GM18870 (cell line): Measurements from ENCODE around the gene SNTB2.
"Not testable (repeated sequence)": the region's sequence is repeated elsewhere in the genome, so short reads cannot be mapped to it uniquely, and the experiment has no call there.

Experiments used
- ATAC-seq: cut with Tn5 transposase; IDR thresholded peaks from one replicate; pipeline ENCODE4 v1.9.1; 2021; ENCODE audit warnings: moderate library complexity; ENCODE audit not compliant: unreplicated experiment

SNTB2 gene

DNA sequence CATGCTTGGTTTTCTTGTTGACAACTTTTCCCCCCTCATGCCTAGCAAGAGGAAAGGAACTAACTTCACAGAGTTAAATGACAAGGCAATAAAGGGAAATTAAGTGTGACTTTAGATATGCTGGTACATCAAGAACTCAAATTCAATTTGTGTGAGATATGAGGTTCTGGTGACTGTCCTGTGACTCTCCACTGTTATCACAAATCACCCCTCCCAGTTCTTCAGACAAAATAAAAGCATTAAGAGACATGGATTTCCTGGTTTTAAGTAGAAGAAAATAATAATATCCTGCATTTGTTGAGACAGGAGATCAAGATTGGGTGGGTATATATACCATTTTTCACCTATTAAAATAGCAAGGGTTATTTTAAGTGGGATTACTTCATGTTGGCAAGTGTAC, 46.2 kb downstream of the SNTB2 start:
- no peak for ATAC-seq

DNA sequence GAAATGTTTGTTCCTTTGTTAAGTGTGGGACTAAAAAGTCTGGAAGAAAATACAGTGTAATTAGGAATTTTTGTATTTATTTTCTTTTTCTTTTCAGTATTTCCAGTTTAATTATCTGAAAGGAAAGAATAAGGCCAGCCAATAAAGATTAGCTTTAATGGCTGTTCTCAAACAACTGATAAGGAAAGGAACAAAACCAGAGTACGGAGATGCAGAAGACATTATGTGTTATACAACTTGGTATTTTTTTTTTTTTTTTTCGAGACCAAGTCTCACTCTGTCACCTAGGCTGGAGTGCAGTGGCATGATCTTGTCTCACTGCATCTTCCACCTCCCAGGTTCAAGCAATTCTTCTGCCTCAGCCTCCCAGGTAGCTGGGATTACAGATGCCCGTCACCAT, 47.5 kb downstream of the SNTB2 start:
- no peak for ATAC-seq

DNA sequence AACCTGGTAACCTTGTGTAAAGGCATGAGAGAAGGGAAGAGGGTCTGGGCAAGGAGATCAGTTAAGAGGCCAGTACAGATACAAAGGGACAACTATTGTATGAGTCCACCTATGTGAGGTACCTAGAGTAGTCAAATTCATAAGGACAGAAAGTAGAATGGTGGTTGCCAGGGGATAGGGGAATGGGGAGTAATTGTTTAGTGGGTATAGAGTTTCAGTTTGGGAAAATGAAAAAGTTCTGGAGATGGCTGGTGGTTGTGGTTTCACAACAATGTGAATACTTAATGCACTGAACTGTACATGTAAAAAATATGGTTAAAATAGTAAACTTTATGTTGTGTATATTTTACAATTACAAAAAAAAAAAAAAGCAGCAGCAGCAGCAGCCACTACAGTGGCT, 49.4 kb downstream of the SNTB2 start:
- ATAC-seq, result no peak

DNA sequence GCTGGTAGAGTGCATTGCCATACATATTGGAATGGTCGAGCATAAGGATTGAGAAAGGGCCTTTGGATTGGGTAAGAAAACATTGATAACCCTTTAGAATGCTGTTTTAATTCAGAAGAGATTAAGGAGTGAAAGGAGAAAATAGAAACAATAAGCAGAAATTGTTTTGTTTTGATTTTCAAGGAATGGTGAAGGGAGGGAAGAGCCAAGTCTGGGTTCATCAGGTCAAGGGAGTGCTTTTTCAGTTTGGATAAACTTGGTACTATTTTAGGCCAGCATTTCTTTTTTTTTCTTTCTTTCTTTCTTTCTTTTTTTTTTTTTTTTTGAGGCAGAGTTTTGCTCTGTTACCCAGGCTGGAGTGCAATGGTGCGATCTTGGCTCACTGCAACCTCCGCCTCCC, 50.3 kb downstream of the SNTB2 start:
- ATAC-seq, result no peak

DNA sequence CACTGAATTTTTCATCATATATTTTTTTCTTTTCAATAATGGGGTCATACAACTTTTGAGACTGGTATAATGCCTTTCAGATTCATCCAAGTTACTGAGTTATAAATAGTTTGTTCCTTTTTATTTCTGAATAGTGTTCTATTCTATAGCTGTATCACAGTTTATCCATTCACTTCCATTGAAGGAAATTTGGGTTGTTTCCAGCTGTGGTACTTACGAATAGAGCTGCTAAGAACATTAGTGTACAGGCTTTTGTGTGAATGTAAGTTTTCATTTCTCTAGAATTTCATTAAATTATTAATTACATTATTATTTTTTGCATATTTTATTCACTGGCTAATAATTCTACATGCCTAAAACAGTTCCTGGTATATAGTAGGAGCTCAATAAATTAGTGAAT, 52.9 kb downstream of the SNTB2 start:
- no peak for ATAC-seq

DNA sequence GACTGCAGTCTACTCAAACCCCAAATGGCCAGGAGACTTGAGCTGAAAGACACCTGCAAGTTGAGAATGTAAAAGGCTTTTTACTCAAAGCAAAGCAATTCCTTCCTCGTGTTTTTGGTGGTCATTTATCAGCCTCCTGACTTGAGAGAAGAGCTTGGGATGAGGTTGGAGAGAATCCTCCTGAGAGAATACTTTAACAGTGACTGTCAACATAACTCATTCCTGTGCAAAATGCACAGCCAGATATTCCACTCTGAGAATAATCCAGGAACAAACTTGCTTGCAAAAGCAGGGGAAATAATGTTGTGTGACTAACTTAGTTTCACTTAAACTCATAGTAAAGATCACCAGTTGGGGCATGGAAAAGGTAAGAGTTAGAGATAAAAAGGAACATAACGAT, 53.4 kb downstream of the SNTB2 start:
- no peak for ATAC-seq

DNA sequence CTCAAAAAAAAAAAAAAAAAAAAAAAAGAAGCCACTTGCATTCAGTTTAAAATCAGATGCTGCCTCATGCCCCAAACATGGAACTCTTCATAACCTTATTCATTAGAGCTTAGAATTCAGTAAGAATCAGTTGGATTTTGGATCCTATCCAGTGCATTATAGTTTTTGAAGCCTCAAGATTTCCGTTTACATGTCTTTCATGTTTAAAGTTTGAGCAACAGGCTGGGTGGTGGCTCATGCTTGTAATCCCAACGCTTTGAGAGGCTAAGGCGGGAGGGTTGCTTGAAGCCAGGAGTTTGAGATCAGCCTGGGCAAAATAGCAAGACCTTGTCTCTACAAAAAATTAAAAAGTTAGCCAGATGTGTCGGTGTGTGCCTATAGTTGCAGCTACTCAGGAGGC, 55.0 kb downstream of the SNTB2 start:
- no peak for ATAC-seq

DNA sequence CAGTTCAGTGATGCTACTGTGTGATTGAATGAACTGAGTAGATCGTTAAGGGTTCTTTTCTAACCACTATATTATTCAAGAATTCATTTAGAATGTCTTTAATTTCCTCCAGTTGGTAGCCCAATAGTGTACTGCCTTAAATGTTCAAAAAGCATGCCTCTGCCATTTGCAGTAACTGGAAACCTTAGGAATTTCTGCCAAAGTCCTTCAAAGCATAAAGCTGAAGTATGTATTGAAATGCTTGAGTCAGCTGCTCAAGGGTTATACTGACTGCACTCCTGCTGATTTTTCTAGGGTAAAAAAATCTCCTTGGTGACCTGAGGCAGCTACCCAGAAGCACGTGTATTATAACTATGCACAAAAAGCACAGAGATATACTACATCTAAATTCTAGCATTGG, 56.5 kb downstream of the SNTB2 start:
- ATAC-seq, result no peak

DNA sequence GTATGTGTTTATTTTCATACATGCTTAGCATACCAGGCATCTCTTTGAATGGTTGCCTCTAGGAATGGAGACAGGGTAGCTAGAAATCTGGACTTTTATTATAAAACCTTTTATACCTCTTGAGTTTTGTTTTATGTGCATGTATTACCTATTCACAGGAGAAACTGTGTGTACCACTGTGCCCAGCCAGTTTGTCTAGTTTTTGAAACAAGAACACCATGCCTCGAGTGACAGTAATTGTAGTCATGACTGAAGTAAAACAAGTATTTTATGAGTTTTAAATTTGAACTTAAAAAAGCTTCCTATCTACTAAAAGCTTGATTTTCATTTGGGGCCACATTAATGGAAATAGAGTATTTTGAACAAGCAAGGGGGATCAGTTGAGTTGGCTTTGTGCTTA, 57.4 kb downstream of the SNTB2 start:
- no peak for ATAC-seq

DNA sequence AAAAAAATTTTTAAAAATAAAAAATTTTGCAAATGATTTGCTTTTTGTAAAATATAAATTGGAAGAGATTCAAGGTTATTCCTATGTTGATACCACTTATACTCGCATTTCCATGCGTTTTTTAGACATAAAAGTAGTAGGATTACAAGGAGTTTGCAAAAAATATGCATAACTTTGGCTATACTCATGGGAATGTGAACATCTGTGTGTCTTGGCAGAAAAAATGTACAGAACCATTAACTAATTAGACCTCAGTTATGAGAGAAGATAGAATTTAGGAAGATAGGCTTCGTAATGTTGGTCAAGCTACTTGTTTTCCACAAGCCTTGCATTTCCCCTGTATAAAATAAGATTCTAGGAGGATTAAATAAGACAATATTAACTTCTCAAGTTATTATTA, 63.1 kb downstream of the SNTB2 start:
- ATAC-seq, result no peak

DNA sequence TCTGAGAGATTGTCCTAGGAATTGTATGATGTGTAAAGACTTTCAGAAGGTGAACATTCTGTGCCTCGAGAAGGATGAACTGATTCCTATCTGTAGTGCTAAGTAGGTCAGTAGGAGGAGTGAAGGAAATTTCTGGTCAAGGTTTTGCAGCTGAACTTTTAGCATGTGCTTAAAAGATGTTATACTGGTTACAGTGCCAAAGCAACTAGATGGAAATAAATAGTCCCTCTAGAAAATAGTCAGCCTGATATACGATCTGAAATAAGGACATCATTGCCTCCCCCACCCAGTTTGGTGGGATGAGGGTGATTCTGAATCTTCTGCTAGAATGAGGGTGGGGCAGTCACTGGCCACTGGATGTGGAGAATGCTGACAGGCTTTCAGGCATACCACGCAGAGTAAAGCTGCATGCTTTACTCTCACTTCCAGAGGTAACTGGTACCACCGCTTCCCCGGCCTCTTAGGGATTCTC, 66.9 kb downstream of the SNTB2 start:
- ATAC-seq, result no peak

DNA sequence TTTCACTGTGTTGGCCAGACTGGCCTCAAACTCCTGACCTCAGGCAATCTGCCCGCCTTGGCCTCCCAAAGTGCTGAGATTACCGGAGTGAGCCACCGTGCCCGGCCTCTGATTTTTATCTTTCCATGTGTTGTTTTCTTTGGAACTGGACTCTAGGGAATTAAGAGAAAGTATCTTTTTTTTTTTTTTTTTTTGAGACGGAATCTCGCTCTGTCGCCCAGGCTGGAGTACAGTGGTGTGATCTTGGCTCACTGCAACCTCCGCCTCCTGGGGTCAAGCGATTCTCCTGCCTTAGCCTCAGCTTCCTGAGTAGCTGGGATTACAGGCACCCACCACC, 72.4 kb downstream of the SNTB2 start:
- ATAC-seq, result not testable (repeated sequence)

DNA sequence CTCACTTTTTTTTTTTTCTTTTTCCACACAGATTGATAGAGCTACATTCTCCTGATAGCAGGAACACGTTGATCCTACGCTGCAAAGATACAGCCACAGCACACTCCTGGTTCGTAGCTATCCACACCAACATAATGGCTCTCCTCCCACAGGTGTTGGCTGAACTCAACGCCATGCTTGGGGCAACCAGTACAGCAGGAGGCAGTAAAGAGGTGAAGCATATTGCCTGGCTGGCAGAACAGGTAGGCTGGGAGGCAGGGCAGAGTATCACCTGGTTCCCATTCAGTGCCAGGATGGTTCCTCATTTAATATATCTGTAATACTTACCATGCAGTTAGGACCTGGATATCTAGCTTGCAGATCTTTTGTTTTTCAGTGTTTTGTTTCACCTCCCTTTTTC, 73.1 kb downstream of the SNTB2 start:
- no peak for ATAC-seq

DNA sequence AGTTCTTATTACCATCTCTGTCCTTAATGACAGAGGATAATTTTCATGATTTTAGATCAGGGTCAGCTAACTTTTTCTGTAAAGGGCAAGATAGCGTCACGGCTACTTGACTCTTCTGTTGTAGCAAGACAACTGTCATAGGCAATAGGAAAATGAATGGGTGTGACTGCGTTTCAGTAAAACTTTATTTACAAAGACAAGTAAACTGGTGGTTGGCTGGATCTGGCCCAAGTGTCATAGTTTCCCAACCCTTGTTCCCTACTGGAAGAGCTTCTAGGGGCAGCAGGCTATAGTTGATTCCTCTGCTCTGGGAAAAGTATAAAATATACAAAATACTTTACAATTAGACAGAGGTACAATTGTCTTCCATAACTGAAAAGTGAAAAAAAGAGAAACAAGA, 73.5 kb downstream of the SNTB2 start:
- no peak for ATAC-seq

DNA sequence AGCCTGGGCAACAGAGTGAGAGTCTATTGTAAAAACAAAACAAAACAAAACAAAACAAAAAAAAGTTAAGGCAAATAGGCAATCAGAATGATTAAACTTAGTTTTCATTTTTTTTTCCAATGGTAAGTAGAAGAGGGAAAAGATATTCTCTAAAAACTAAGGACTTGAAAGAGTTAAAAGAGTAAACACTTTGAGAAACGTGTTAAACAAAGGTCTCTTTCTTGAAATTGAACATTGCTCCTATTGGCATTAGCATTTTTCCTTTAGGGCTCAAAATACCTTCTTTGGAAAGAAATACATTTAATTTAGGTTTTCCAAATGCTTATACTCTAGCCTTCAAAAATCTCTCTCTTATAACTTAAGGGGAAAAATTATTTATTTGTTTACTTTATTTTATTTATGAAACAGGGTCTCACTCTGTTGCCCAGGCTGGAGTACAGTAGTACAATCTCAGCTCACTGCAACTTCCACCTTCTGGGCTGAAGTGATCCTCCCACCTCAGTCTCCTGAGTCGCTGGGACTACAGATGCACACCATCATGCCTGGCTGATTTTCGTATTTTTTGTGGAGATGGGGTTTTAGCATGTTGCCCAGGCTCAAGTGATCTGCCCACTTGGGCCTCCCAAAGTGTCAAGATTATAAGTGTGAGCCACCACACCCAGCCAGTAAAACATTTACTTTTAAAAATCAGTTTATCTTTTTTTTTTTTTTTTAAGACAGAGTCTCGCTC, 79.5 kb downstream of the SNTB2 start:
- ATAC-seq, result no peak

DNA sequence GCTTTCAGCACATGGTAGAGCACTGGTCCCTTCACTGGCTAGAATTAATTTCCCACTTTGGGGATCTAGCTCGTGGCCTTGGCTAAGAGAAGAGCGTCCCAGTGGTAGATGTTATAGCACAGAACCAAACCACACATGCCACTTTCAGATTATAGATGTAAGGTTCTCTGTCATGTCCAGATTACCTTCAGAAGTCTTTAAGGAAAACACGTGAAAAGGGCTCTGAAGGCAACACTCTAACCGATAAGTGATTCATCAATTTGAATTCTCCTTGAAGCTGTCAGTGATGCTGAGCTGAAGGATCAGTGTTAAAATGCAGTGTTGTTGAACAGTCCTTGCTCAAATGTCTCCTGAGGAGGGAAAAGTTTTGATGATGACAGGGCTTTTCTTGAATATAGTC, 80.7 kb downstream of the SNTB2 start:
- ATAC-seq, result no peak

DNA sequence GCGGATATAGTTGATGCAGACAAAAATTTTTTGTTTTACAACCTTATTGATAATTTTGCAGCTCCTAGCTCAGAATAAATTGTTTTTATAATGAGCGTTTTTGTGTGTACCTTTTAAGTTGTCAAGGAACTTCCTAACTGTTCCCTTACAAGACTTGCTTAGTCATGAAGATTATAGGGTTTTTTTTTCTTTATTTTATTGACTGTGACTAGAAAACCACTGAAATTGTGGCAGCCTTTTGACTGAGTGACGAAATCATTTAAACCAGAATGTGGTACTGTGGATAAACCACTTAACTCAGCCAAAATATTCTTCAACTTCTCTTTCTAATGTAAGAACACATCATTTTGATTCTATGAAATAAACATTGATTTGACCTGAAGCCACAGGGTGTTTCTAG, 83.4 kb downstream of the SNTB2 start:
- no peak for ATAC-seq

DNA sequence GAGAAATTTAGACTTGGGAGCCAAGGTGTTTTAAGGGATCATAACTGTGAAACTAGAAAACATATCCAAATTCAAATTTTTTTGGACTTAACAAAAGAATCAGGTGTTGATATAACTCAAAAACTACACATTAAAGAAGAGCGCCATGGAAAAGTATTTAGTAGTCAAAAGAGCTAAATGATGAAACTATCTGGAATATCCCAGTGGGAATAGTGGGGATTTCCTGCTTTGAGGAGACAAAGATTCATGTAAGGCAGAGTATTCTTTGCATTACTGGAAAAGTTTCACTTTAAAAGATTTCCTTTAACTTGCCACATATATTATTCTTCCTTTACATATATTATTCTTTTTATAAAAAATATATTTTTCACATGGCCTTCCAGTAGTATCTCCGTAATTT, 83.9 kb downstream of the SNTB2 start:
- no peak for ATAC-seq

DNA sequence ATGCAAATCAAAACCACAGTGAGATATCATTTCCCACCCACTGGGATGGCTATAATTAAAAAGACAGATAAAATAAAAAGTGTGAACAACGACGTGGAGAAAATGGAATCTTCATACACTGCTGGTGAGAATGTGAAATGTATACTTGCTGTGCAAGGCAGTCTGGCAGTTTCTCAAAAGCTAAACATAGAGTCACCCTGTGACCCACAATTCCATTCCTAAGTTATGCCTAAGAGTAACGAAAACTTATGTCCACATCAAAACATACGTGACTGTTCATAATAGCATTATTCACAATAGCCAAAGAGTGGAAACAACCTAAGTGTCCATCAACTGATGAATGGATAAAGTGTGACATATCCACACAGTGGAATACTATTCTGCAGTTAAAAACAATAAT, 86.0 kb downstream of the SNTB2 start:
- no peak for ATAC-seq

DNA sequence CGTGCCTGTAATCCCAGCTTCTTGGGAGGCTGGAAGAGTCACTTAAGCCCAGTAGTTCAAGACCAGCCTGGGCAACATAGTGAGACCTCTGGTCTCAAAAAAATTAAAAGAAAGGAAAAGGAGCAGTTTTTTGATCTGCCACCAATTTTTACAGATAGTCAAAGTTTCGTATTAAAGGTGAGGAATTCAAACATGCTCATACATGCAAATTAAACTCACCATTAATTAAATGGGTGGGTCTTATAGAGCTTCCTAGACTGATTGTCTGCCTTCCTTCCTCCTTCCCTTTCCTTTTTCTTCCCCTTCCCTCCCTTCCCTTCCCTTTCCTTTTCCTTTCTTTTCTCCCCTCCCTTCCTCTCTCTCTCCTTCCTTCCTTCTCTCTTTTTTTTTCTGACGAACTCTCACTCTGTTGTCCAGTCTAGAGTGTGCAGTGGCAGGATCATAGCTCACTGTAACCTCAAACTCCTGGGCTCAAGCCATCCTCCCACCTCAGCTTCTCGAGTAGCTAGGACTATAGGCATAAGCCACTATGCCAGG, 87.8 kb downstream of the SNTB2 start:
- ATAC-seq, result no peak

DNA sequence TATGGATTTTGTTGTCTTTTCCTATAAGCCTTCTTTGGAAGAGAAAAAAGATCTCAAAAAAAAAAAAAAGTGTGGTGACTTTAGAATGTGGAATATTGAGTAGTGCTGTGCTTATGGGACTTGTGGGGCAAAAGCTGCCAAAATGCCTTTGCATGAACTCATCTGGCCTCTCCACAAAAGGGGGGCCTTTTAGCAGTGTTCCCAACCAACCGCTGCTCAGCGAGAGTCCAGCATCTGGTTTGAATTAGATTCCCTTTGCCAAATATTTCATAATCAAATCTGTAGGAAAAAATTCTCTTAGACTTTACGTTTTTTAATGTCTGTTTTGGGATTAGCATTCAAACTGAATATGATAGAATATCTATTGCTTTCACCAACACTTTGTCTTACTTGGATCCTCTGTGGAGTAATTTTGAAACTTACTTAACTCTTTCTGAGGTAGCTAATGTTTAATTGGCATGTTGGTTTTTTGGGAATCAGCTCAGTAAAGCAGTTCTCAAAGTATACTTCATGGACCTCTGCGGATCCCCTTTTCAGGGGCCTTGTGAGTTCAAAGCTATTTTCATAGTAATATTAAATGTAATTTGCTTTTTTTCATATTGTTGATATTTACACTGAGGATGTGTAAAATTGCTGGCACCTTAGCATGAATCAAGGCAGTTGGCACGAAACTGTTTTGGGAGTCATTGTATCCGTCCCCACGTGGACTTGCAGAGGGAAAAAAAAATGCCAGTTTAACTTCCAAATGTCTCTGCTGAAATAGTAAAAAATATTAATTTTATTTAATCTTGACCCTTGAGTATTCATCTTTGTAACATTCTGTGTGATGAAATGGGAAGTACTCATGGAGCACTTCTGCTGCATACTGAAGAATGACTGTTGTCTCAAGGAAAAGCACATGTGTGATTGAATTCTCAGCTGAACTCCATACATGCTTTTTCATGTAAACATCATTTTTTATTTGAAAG, 89.5 kb downstream of the SNTB2 start:
- no peak for ATAC-seq

DNA sequence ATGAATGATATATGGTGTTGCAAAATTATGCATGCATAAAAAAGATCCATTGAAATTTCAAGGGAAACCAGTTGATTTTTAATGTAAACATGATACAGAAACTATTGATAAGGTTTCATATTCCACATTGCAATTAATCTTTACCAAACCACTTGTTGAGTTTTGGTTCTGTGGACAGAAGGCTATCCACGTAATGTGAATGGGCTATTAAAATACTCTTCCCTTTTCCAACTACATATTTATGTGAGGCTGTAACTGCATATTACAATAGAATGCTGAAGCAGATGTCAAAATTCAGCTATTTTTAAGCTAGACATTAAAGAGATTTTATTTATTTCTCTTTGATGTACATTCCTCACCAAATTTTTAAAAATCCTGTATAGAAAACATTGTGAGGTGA, 90.4 kb downstream of the SNTB2 start:
- no peak for ATAC-seq
